Measurements from ENCODE around the gene DIS3L.
"Not testable (repeated sequence)": the region's sequence is repeated elsewhere in the genome, so short reads cannot be mapped to it uniquely, and the experiment has no call there.

DIS3L gene

GRCh38 chr15:66278056-66278455, 15.3 kb upstream of the DIS3L start:
- DNase-seq (ENCODE audit: low read depth), result no peak

DNA sequence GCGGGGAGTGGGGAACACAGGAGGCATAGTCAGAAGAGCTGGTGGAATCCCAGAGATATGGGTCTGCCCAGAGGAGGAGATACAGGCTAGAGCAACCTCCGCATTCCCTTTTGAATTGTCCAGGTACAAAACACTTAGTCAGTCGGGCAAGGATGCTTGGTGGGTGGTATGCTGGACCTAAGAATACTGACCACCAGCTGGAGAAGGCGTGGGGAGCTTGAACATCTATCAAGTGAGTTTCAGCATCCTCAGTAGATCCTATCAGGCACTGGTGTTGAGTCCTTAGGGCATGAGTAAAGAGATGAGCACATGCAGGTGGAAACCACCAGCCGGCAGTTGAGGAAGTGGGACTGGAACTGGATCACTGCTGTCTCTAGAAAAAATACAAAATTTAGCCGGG, 14.7 kb upstream of the DIS3L start:
- no peak for DNase-seq (ENCODE audit: low read depth)

- no peak for DNase-seq (ENCODE audit: low read depth)
Observed at GRCh38 chr15:66284271-66284670, 9.1 kb upstream of the DIS3L start.

GRCh38 chr15:66285533-66286280, 7.7 kb upstream of the DIS3L start:
- DNase-seq (ENCODE audit: low read depth), result no peak

DNA sequence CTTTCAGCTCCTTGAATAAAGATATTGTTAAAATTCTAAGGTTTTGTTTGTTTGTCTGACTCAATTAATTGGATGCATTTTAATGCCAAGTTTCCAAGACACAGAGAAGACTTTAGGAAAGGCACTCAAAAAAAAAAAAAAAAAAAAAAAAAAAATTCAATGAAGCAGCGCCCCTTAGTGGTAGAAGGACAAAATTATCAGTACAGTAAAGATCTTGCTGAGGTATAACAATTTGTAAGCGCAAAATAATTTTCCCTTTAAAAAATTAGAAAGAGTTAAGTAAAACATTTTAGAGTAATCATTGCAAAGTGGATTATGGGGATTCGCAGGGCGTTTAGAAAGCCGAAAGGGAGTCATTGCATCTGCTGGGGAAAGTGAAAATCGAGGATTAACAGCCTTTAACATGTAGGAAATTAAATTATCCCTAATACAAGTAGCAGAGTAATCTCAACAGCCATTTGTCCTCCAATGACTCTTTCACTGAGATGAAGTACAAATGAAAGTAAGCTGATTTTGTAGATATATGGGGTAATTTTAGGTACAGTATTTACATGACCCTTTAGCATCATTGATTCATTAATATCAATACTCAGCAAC, 5.8 kb upstream of the DIS3L start:
- no peak for DNase-seq (ENCODE audit: low read depth)

DNA sequence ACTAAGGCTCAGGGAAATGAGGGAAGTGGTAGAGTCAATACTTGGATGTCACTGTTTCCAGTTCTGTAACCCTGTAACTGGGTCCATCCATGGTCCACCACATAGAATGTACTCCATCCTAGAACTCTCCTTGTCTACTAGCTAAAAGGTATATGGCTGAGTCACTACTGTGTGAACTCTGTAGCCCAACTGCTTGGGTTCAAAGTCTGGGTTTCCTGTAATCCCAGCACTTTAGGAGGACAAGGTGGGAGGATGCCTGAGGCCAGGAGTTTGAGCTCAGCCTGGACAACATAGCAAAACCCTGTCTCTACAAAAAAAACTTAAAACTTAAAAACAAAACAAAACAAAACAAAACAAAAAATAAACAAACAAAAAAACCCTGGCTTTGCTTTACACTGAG, 5.3 kb upstream of the DIS3L start:
- DNase-seq (ENCODE audit: low read depth), result no peak

- no peak for DNase-seq (ENCODE audit: low read depth)
Observed at GRCh38 chr15:66288551-66289185, 4.7 kb upstream of the DIS3L start.

- no peak for DNase-seq (ENCODE audit: low read depth)
Observed at GRCh38 chr15:66290007-66290406, 3.4 kb upstream of the DIS3L start.

GRCh38 chr15:66290518-66290917, 2.9 kb upstream of the DIS3L start:
- DNase-seq (ENCODE audit: low read depth), result no peak

DNA sequence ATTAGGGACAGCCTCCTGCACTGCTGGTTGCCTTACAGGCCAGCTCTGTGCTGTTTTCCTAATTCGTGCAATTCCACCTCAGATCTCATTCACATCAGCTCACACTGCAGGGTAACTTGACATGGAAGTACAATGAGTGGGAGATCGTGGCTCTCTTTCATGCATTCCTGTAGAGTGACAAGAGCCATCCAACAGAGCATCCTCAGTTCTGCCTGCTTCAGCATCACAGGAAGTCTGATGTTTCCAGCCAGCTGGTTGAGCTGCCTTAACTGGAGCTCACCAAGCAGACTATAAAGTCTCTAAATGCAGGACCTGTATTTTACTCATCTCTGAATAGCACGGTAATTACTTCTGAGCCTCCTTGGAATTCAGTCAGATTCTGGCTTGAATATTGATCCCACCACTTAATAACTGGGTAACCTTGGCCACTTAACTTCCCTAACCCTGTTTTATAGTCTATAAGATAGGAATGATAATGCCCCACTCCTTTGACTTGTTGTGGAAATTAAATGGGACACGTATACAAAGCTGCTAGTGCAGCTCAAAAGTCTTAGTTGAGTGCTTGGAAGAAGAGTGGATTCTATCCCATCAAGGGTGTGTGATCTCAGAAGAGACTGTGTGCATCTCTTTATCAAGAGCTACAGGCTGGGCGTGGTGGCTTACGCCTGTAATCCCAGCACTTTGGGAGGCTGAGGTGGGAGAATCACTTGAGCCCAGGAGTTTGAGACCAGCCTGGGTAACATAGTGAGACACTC, 1.4 kb upstream of the DIS3L start:
- DNase-seq (ENCODE audit: low read depth), result no peak

- DNase-seq (ENCODE audit: low read depth), result no peak
Observed at GRCh38 chr15:66292571-66293418, 573 bp upstream of the DIS3L start.

GRCh38 chr15:66294157-66294931, 976 bp downstream of the DIS3L start:
- DNase-seq (ENCODE audit: low read depth), result peak; percentile 1

GRCh38 chr15:66294932-66295235, 1.5 kb downstream of the DIS3L start:
- no peak for DNase-seq (ENCODE audit: low read depth)

- DNase-seq (ENCODE audit: low read depth), result no peak
Observed at GRCh38 chr15:66296186-66296585, 2.8 kb downstream of the DIS3L start.

DNA sequence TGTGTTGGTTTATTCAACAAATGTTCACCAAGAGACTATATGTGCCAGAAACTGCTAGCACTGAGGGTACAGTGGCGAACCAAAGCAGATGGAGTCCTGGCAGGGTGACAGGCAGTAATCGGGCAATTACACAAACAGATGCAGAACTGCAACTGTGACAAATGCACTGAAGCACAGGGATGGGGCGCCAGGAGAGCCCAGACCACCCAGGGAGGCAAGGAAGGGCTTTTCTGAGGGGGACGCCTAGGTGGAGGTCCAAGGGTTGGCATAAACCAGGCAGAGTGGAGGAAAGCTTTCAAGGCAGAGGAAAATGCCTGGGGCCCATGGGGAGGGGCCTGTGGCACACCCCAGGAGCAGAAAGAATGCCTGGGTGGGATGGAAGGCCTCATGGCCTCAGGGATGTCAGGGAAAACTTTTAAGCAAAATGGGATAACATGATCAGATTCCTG, 5.5 kb downstream of the DIS3L start:
- no peak for DNase-seq (ENCODE audit: low read depth)

DNA sequence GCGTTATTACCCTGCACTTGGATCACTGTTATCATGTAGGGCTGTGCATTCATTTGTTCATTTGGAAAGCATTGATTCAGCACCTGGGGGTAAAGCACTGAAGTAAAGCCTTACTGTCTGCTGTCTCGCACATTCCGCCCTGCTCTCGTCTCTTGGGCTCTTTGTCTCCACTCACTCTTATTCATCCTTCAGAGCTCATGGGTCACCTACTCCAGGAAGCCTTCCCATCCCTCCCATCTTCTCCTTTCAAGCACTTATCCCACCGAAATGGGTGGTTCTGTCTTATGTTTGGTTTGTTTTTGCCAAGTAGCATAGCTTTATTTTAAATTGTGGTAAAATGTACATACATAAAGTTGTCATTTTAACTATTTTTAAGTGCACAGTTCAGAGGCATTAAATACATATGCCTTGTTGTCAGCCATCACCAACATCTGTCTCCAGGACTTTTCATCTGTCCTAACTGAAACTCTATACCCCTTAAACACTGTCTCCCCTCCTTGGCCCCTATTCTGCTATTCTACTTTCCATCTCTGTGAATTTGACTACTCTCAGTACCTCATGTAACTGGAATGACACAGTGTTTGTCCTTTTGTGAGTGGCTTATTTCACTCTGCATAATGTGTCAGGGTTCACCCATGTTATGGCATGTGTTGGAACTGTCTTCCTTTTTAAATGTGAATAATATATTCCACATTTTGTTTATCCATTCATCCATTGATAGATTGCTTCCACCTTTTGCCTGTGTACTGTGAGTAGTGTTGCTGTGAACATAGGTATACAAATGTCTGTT, 9.3 kb downstream of the DIS3L start:
- DNase-seq (ENCODE audit: low read depth), result no peak

DNA sequence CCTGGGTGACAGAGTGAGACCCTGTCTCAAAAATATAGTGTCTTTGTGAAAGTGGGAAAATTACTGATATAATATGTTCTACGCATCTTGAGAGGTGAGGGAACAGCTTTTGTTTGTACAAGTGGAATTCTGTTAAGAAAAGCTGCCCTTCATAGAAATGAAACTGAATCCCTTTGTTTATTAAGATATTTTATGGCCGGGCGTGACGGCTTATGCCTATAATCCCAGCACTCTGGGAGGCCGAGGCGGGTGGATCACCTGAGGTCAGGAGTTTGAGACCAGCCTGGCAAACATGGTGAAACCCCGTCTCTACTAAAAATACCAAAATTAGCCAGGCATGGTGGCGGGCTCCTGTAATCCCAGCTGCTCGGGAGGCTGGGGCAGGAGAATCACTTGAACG, 11.1 kb downstream of the DIS3L start:
- DNase-seq (ENCODE audit: low read depth), result not testable (repeated sequence)

DNA sequence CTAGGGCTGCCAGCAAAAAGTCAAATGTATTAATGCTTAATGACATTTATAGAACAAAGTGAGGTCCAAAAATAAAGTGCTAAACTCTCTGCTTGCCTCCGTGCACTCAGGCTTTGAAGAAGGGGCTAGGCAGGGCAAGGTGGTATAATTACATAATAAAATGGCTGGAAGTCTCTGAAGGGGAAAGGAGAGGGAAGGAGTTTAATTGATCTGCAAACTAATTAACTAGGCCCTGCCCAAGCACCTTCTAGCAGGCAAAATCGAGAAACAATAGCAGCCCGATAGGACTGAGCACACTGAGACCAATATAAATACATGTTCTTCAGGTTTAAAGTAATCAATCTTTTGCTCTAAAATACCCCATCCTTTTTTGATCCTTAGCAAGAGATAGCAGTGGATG, 13.0 kb downstream of the DIS3L start:
- DNase-seq (ENCODE audit: low read depth), result no peak

GRCh38 chr15:66308531-66308930, 15.2 kb downstream of the DIS3L start:
- DNase-seq (ENCODE audit: low read depth), result no peak

DNA sequence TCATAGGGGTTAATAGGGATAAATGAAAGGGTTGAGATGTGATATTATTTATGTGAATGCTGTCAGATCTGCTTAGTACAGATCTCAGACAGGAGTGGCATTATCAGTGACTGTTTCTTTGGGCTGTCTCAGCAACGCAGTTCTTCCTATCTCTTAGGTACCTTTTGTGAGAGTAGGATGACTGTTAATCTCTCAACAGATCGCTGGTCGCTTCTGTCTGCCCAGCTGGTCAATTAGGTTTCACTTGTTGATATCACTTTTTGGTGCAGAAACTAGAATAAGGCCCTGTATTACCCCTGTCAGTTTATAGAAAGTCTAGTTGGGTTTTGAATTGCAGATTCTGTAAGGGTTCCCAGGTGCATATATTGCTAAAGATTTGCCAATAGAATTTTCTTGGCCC, 16.5 kb downstream of the DIS3L start:
- DNase-seq (ENCODE audit: low read depth), result no peak

All from activated T-helper 9 cell treated with anti-CD3 and anti-CD28 coated beads, Interleukin-2, amount 50 U/mL, for 16 hours (primary cell).